H1 (cell line): Measurements from ENCODE around the gene ULBP1.

Experiments used
- ATF3 ChIP-seq: IDR thresholded peaks from 2 replicates; pipeline ENCODE4 v1.6.1; 2011; ENCODE audit warnings: low read depth, mild to moderate bottlenecking, low read length; ENCODE audit not compliant: insufficient read depth
- BACH1 ChIP-seq: IDR thresholded peaks from 2 replicates; pipeline ENCODE4 v1.6.1; 2012; ENCODE audit warnings: low read length, improper control_type of control experiment
- CEBPB ChIP-seq: IDR thresholded peaks from 2 replicates; pipeline ENCODE4 v1.6.1; 2012; ENCODE audit warnings: low read depth, low read length
- CTCF ChIP-seq, 3 experiments: IDR thresholded peaks; 1 replicate in 2 of 3; 2 replicates in 1 of 3; pipeline versions ENCODE4 v1.5.1 to v1.6.1; 2011; ENCODE audit warnings: low read length in 3 of 3, mild to moderate bottlenecking in 3 of 3, inconsistent platforms in 2 of 3, low read depth in 1 of 3, moderate library complexity in 1 of 3; ENCODE audit not compliant: insufficient read depth in 1 of 3; ENCODE audit errors: control extremely low read depth in 1 of 3
- EP300 ChIP-seq, 2 experiments: IDR thresholded peaks; 1 replicate in 1 of 2; 2 replicates in 1 of 2; pipeline ENCODE4 v1.6.1; 2011 to 2012; ENCODE audit warnings: low read depth in 2 of 2, low read length in 2 of 2, mild to moderate bottlenecking in 2 of 2, borderline replicate concordance in 1 of 2, inconsistent platforms in 1 of 2, moderate library complexity in 1 of 2
- GABPA ChIP-seq: IDR thresholded peaks from 2 replicates; pipeline ENCODE4 v1.6.1; 2011; ENCODE audit warnings: mild to moderate bottlenecking, low read length, moderate library complexity, borderline replicate concordance; ENCODE audit not compliant: insufficient read depth
- MAFK ChIP-seq: IDR thresholded peaks from 2 replicates; pipeline ENCODE4 v1.6.1; 2012; ENCODE audit warnings: low read depth, mild to moderate bottlenecking, improper control_type of control experiment, low read length
- POLR2AphosphoS5 ChIP-seq: IDR thresholded peaks from 2 replicates; pipeline ENCODE4 v1.6.1; 2011; ENCODE audit warnings: low read depth, low read length
- RAD21 ChIP-seq, 2 experiments: IDR thresholded peaks in 1 of 2; conservative IDR thresholded peaks in 1 of 2; 2 replicates each; pipeline ENCODE4 v1.6.1; 2011; ENCODE audit warnings: low read depth in 2 of 2, low read length in 2 of 2, improper control_type of control experiment in 1 of 2, inconsistent platforms in 1 of 2, mild to moderate bottlenecking in 1 of 2, moderate library complexity in 1 of 2
- RFX5 ChIP-seq: IDR thresholded peaks from 2 replicates; pipeline ENCODE4 v1.6.1; 2011; ENCODE audit warnings: low read depth, low read length, improper control_type of control experiment, borderline replicate concordance
- SP2 ChIP-seq: IDR thresholded peaks from 2 replicates; pipeline ENCODE4 v1.6.1; 2012; ENCODE audit warnings: mild to moderate bottlenecking, low read length, inconsistent platforms
- USF2 ChIP-seq: IDR thresholded peaks from 2 replicates; pipeline ENCODE4 v1.6.1; 2011; ENCODE audit warnings: low read length, improper control_type of control experiment

- TF ChIP-seq RFX5 (no peak), ATF3 (no peak), GABPA (no peak), CTCF (IDR thresholded peaks at IDR 0.05; ENCODE audit: control extremely low read depth in 1 of 3, insufficient read depth in 1 of 3, low read depth in 1 of 3, low read length in 3 of 3) (no peak), POLR2AphosphoS5 (no peak), MAFK (no peak), RAD21 (IDR thresholded peaks at IDR 0.05 in 1 of 2, conservative IDR thresholded peaks at IDR 0.05 in 1 of 2; ENCODE audit: low read depth in 2 of 2, low read length in 2 of 2) (no peak), CEBPB (no peak), EP300 (IDR thresholded peaks at IDR 0.05; ENCODE audit: borderline replicate concordance in 1 of 2, low read depth in 2 of 2, low read length in 2 of 2) (no peak), SP2 (no peak), BACH1 (no peak), USF2 (no peak)
These were observed 11.7 kb downstream of the ULBP1 start for GRCh38 chr6:149975400-149975799.
